HepG2 (cell line): ENCODE data around the gene RNGTT. TPM values are rescaled to one million over a fixed set of nuclear protein-coding genes. Genes with fewer than 3 reads are reported as not detected.
"Not testable (repeated sequence)": the region's sequence is repeated elsewhere in the genome, so short reads cannot be mapped to it uniquely, and the experiment has no call there.

Experiments used
- ATAC-seq: fragments of 200-7000 bp; cut with Tn5 transposase; 3 replicates; pipeline ENCODE4 v1.9.1; 2020; ENCODE audit warnings: mild to moderate bottlenecking, moderate library complexity
- BruUV-seq: library from RNA; stranded (reverse); fragments of 400-500 nt; replicated peaks from 2 replicates; lab custom pipeline; 2021; lab: Mats Ljungman, UMichigan
- CTCF ChIA-PET: fragments of 300-600 bp; formaldehyde crosslinking; extraction: SDS; loops from one replicate; lab custom pipeline; 2021; ENCODE audit warnings: low total read pairs, inconsistent platforms, low intra/inter-chr PET ratio; lab: Yijun Ruan, JAX
- POLR2A ChIA-PET: fragments of 350-600 bp; sonication (Branson Sonifier 250); formaldehyde crosslinking; loops from one replicate; lab custom pipeline; 2020; ENCODE audit warnings: antibody characterized with exemption, inconsistent platforms; lab: Yijun Ruan, JAX
- DNase-seq: peaks from one replicate; pipeline ENCODE4 v3.0.0-alpha.2; 2015; ENCODE audit warnings: low spot score
- FAIRE-seq: peaks from 3 replicates; lab custom pipeline; 2011; peaks lifted over from hg19 to GRCh38; lab: Jason Lieb, UNC
- H2AFZ ChIP-seq: one replicate; pipeline ENCODE4 v1.6.1; 2011; ENCODE audit warnings: low read length, inconsistent platforms
- H3K27ac ChIP-seq: fragments of 300-600 bp; 3 replicates; pipeline ENCODE4 v1.8.0; 2011; ENCODE audit warnings: mixed run types, mild to moderate bottlenecking, mixed read lengths, low read length, inconsistent platforms; ENCODE audit not compliant: insufficient read depth; ENCODE audit errors: extremely low read length
- H3K27me3 ChIP-seq, 2 experiments: fragments of 200-600 bp in 1 of 2; 2 replicates in 1 of 2; 3 replicates in 1 of 2; pipeline versions ENCODE4 v1.6.0 to v1.8.0; 2011; ENCODE audit warnings: low read length in 2 of 2, mild to moderate bottlenecking in 2 of 2, moderate library complexity in 2 of 2, inconsistent platforms in 1 of 2; ENCODE audit not compliant: insufficient read depth in 2 of 2, control insufficient read depth in 1 of 2
- H3K36me3 ChIP-seq, 2 experiments: fragments of 200-600 bp in 1 of 2; replicated peaks in 1 of 2; 2 replicates in 1 of 2; 3 replicates in 1 of 2; pipeline versions ENCODE4 v1.5.1 to v1.8.0; 2011; ENCODE audit warnings: low read length in 2 of 2, inconsistent platforms in 1 of 2; ENCODE audit not compliant: insufficient read depth in 2 of 2, control insufficient read depth in 1 of 2
- H3K4me1 ChIP-seq: 2 replicates; pipeline ENCODE4 v1.5.1; 2012; ENCODE audit warnings: low read length, inconsistent platforms; ENCODE audit not compliant: insufficient read depth
- H3K4me2 ChIP-seq: 2 replicates; pipeline ENCODE4 v1.6.0; 2011; ENCODE audit warnings: low read depth, low read length, inconsistent platforms
- H3K4me3 ChIP-seq, 3 experiments: fragments of 200-600 bp in 1 of 3; sonication (generic), shearing (Covaris generic) in 1 of 3; replicated peaks in 1 of 3; 2 replicates each; pipeline ENCODE4 v1.5.1; 2011 to 2016; ENCODE audit warnings: low read length in 3 of 3, inconsistent platforms in 2 of 3, low read depth in 2 of 3, mild to moderate bottlenecking in 2 of 3, control low read depth in 1 of 3, mixed read lengths in 1 of 3; ENCODE audit not compliant: insufficient read depth in 1 of 3
- H3K79me2 ChIP-seq: one replicate; pipeline ENCODE4 v1.6.1; 2011; ENCODE audit warnings: low read length, inconsistent platforms; ENCODE audit not compliant: insufficient read depth
- H3K9ac ChIP-seq: 2 replicates; pipeline ENCODE4 v1.6.0; 2011; ENCODE audit warnings: mild to moderate bottlenecking, low read depth, low read length, inconsistent platforms; ENCODE audit not compliant: insufficient read depth
- H3K9me3 ChIP-seq: 2 replicates; pipeline ENCODE4 v1.5.1; 2012; ENCODE audit warnings: mild to moderate bottlenecking, low read length
- H4K20me1 ChIP-seq: 2 replicates; pipeline ENCODE4 v1.6.0; 2011; ENCODE audit warnings: inconsistent platforms, mild to moderate bottlenecking, low read length, moderate library complexity; ENCODE audit not compliant: insufficient read depth
- ATAD3A ChIP-seq: sonication (generic); formaldehyde crosslinking; IDR thresholded peaks from 2 replicates; pipeline ENCODE4 v1.4.0; 2020; ENCODE audit warnings: missing genetic modification reagents
- ATM ChIP-seq: fragments of 450-650 bp; IDR thresholded peaks from 2 replicates; pipeline ENCODE4 v1.7.1; 2017; ENCODE audit warnings: mild to moderate bottlenecking, borderline replicate concordance
- NFRKB ChIP-seq: fragments of 450-650 bp; IDR thresholded peaks from 2 replicates; pipeline ENCODE4 v1.6.1; 2017
- SRY ChIP-seq: sonication (generic); formaldehyde crosslinking; IDR thresholded peaks from 2 replicates; pipeline ENCODE4 v1.8.0; 2022; ENCODE audit warnings: mild to moderate bottlenecking, missing genetic modification reagents
- WGBS: methylation state at CpG from one replicate; pipeline ENCODE4 v1.1.6; 2017; ENCODE audit warnings: low lambda C conversion rate; 5-methylcytosine and 5-hydroxymethylcytosine counted together
- in situ Hi-C: cut with HindIII; loops from 2 replicates; pipeline ENCODE4 v1.10.0; 2017; ENCODE audit warnings: low pct_unique_long_range_greater_than_20kb; ENCODE audit not compliant: extremely low pct_ligation_motif_present
- intact Hi-C: fragments of 100-400 bp; cut with micrococcal nuclease; formaldehyde crosslinking; loops from one replicate; pipeline ENCODE4 v1.10.0; 2022; ENCODE audit not compliant: unreplicated experiment
- polyA plus RNA-seq, 8 experiments: library from polyadenylated mRNA; depleted of rRNA in 3 of 8; stranded (reverse) in 7 of 8; unstranded in 1 of 8; fragments of >200 nt; fragmentation: Illumina TruSeq in 4 of 8; extraction: Trizol in 4 of 8; gene quantifications; 2 replicates each; pipeline versions ENCODE4 v1.2.1 to v1.2.3, GENCODE V29; 2011 to 2016; ENCODE audit warnings: low read depth in 4 of 8, missing spikeins in 1 of 8, mixed read lengths in 1 of 8; ENCODE audit not compliant: insufficient read depth in 1 of 8
- total RNA-seq, 5 experiments: library from RNA; depleted of rRNA; stranded (reverse); fragments of >200 nt; fragmentation: Illumina TruSeq; extraction: Trizol; gene quantifications; 2 replicates each; pipeline ENCODE4 v1.2.3, GENCODE V29; 2016; ENCODE audit warnings: low read depth in 1 of 5

The RNGTT gene
- total and polyA plus RNA-seq, 2 of the 13 experiments (the other 11 are each of a cell fraction or from before 2014, with no cell fraction given), result 6.0 to 22.6 TPM

- WGBS, result 98% methylated on average over 2 of the region's 2 CpGs
- Histone ChIP-seq H2AFZ (no peak overlapping the region), H3K4me1 (no peaks in the 10 kb centered on the region), H3K27ac (no peak overlapping the region), H3K79me2 (no peaks in the 10 kb centered on the region), H4K20me1 (no peaks in the 10 kb centered on the region; the same call in 1 of the 2 replicates), H3K4me3 (no peak overlapping the region), H3K9ac (no peak overlapping the region), H3K27me3 (no peaks in the 10 kb centered on the region), H3K4me2 (no peak overlapping the region), H3K36me3 (peaks cover 2 to 49% of the 10 kb centered on the region in 2 experiments; a peak in 4 of 5 replicates), H3K9me3 (no peaks in the 10 kb centered on the region)
- in situ Hi-C loops, result no loop called here
- ATAC-seq, result no peak
- ChIA-PET CTCF (no interaction called here), POLR2A (no interaction called here)
- no peak for TF ChIP-seq SRY (CRISPR knock-in tag)
- TF ChIP-seq ATM, result no peak
- no peak for TF ChIP-seq NFRKB
- no peak for TF ChIP-seq ATAD3A (CRISPR knock-in tag)
- DNase-seq, result no peak
- no TSS peak for BruUV-seq
- intact Hi-C loops, result no loop called here
- no peak for FAIRE-seq
Observed at GRCh38 chr6:88933521-88933920, 29.9 kb downstream of the RNGTT start.

GRCh38 chr6:88932019-88932418, 31.4 kb downstream of the RNGTT start:
- CTCF ChIA-PET, H3K9ac ChIP-seq, POLR2A ChIA-PET, BruUV-seq, H3K4me3 ChIP-seq, H3K27me3 ChIP-seq, H3K4me2 ChIP-seq, in situ Hi-C loops, H3K4me1 ChIP-seq, intact Hi-C loops, H3K9me3 ChIP-seq, H2AFZ ChIP-seq, FAIRE-seq, H3K27ac ChIP-seq, H4K20me1 ChIP-seq, H3K79me2 ChIP-seq, ATAC-seq: not testable (repeated sequence)
- H3K36me3 ChIP-seq, result peaks cover 2 to 39% of the 10 kb centered on the region in 2 experiments; a peak in 4 of 5 replicates
- DNase-seq, result peak; percentile 4
- 93% methylated on average over 5 of the region's 5 CpGs for WGBS
